Breast epithelium (tissue), 3 donors: ENCODE results near the gene OR5K3.

Experiments
- CTCF ChIP-seq, 3 donors: fragments of 450-650 bp; IDR thresholded peaks; one replicate each; pipeline ENCODE4 v1.5.1; 2016 to 2017; ENCODE audit warnings: antibody characterized with exemption in 3 of 3, mild to moderate bottlenecking in 3 of 3, moderate library complexity in 3 of 3
- POLR2A ChIP-seq: fragments of 450-650 bp; IDR thresholded peaks from one replicate; pipeline ENCODE4 v1.6.1; 2016; ENCODE audit warnings: antibody characterized with exemption, mild to moderate bottlenecking, moderate library complexity
- POLR2AphosphoS5 ChIP-seq, 3 donors: sonication (generic); formaldehyde crosslinking; IDR thresholded peaks; one replicate each; pipeline ENCODE4 v1.6.1; 2017; ENCODE audit warnings: antibody characterized with exemption in 3 of 3

DNA sequence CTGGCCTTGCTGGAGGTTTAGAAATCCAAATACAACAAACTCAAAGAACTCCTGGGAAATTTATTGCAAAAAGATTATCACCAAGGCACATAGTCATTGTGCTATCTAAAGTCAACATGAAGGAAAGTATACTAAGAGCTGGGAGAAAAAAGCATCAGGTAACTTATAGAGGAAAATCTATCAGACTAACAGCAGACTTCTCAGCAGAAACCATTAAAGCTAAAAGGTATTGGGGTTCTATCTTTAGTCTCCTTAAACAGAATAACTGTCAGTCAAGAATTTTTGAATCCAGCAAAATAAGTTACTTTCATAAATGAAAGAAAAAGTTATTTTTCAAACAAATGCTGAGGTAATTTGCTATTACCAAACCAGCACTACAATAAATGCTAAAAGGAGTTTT, 8.0 kb downstream of the OR5K3 start:
- TF ChIP-seq POLR2A = no peak
- no peak for TF ChIP-seq CTCF (IDR thresholded peaks at IDR 0.05)
- TF ChIP-seq POLR2AphosphoS5 (IDR thresholded peaks at IDR 0.05) = no peak
